Common myeloid progenitor, CD34-positive (primary cell): ENCODE results near the gene TBC1D32.
"Not testable (repeated sequence)": the region's sequence is repeated elsewhere in the genome, so short reads cannot be mapped to it uniquely, and the experiment has no call there.

ENCODE experiments used
- CTCF ChIA-PET: fragments of 350-600 bp; sonication (Branson Sonifier 250); formaldehyde crosslinking; loops from one replicate; lab custom pipeline; 2021; ENCODE audit warnings: antibody characterized with exemption; lab: Charles Lee
- POLR2A ChIA-PET: fragments of 350-600 bp; sonication (Branson Sonifier 250); formaldehyde crosslinking; loops from one replicate; lab custom pipeline; 2021; ENCODE audit warnings: antibody characterized with exemption; lab: Charles Lee
- DNase-seq, 3 donors: peaks; one replicate each; pipeline versions ENCODE4 v3.0.0 to v3.0.0-alpha.2; 2013
- H3K27ac ChIP-seq, 2 experiments: 1 replicate in 1 of 2; 2 replicates in 1 of 2; pipeline ENCODE4 v1.7.0; 2013; ENCODE audit warnings: inconsistent platforms in 2 of 2, low read length in 2 of 2, mild to moderate bottlenecking in 2 of 2, low read depth in 1 of 2, moderate library complexity in 1 of 2; ENCODE audit not compliant: severe bottlenecking in 2 of 2, insufficient read depth in 1 of 2, poor library complexity in 1 of 2
- H3K27me3 ChIP-seq, 5 experiments: replicated peaks in 2 of 5; 1 replicate in 3 of 5; 2 replicates in 2 of 5; pipeline versions ENCODE4 v1.6.1 to v1.7.0; 2013; ENCODE audit warnings: low read length in 4 of 5, mild to moderate bottlenecking in 2 of 5, moderate library complexity in 2 of 5, inconsistent platforms in 1 of 5; ENCODE audit not compliant: insufficient read depth in 5 of 5, control insufficient read depth in 4 of 5
- H3K36me3 ChIP-seq, 4 experiments: 1 replicate in 2 of 4; 2 replicates in 2 of 4; pipeline versions ENCODE4 v1.6.1 to v1.7.0; 2013; ENCODE audit warnings: low read length in 3 of 4, control low read depth in 1 of 4, mild to moderate bottlenecking in 1 of 4; ENCODE audit not compliant: control insufficient read depth in 4 of 4, insufficient read depth in 4 of 4
- H3K4me1 ChIP-seq, 4 experiments: 1 replicate in 3 of 4; 2 replicates in 1 of 4; pipeline versions ENCODE4 v1.6.1 to v1.7.1; 2013; ENCODE audit warnings: low read length in 3 of 4, mild to moderate bottlenecking in 3 of 4, control low read depth in 1 of 4, inconsistent platforms in 1 of 4, moderate library complexity in 1 of 4; ENCODE audit not compliant: control insufficient read depth in 4 of 4, insufficient read depth in 4 of 4; ENCODE audit errors: control extremely low read depth in 1 of 4
- H3K4me3 ChIP-seq, 7 experiments: 1 replicate in 4 of 7; 2 replicates in 3 of 7; pipeline versions ENCODE4 v1.5.1 to v1.7.0; 2013; ENCODE audit warnings: mild to moderate bottlenecking in 7 of 7, low read length in 6 of 7, moderate library complexity in 6 of 7, inconsistent platforms in 2 of 7, low read depth in 2 of 7, control low read depth in 1 of 7; ENCODE audit not compliant: insufficient read depth in 4 of 7, control insufficient read depth in 1 of 7; ENCODE audit errors: extremely low read depth in 1 of 7
- H3K9me3 ChIP-seq, 5 experiments: 1 replicate in 4 of 5; 2 replicates in 1 of 5; pipeline versions ENCODE4 v1.6.1 to v1.7.1; 2013; ENCODE audit warnings: low read length in 4 of 5, mild to moderate bottlenecking in 2 of 5, inconsistent platforms in 1 of 5, low read depth in 1 of 5, moderate library complexity in 1 of 5; ENCODE audit not compliant: control insufficient read depth in 4 of 5, insufficient read depth in 2 of 5; ENCODE audit errors: control extremely low read depth in 1 of 5
- WGBS: methylation state at CpG from one replicate; pipeline ENCODE4 v1.1.5; 2013; ENCODE audit not compliant: insufficient coverage; 5-methylcytosine and 5-hydroxymethylcytosine counted together

The TBC1D32 gene

GRCh38 chr6:121339639-121340226 lies 5.5 kb upstream of the TBC1D32 start:
- WGBS, result 96% methylated on average over 12 of the region's 12 CpGs
- Histone ChIP-seq H3K4me1 (peaks cover 0 to 6% (median 2%) of the 10 kb centered on the region in 4 experiments), H3K4me3 (no peak overlapping the region), H3K27ac (no peak overlapping the region), H3K27me3 (no peaks in the 10 kb centered on the region), H3K36me3 (no peaks in the 10 kb centered on the region), H3K9me3 (no peaks in the 10 kb centered on the region)
- ChIA-PET CTCF (no interaction called here), POLR2A (no interaction called here)
- DNase-seq, result no peak

- Histone ChIP-seq H3K4me1 (peaks cover 0 to 7% (median 4%) of the 10 kb centered on the region in 4 experiments), H3K4me3 (no peak overlapping the region), H3K27me3 (no peaks in the 10 kb centered on the region), H3K27ac (no peak overlapping the region), H3K36me3 (no peaks in the 10 kb centered on the region), H3K9me3 (no peaks in the 10 kb centered on the region)
- no peak for DNase-seq
- ChIA-PET CTCF (no interaction called here), POLR2A (no interaction called here)
- WGBS, result no CpG with 5 or more reads among the region's 2 CpGs
Observed at GRCh38 chr6:121338956-121339355, 4.7 kb upstream of the TBC1D32 start.

GRCh38 chr6:121338366-121338765 lies 4.1 kb upstream of the TBC1D32 start:
- ChIA-PET CTCF (no interaction called here), POLR2A (no interaction called here)
- H3K4me1 ChIP-seq, result peaks cover 0 to 11% (median 6%) of the 10 kb centered on the region in 4 experiments
- no peaks in the 10 kb centered on the region for H3K27me3 ChIP-seq
- H3K36me3 ChIP-seq, result no peaks in the 10 kb centered on the region
- no peaks in the 10 kb centered on the region for H3K9me3 ChIP-seq
- WGBS, result no CpG with 5 or more reads among the region's 1 CpG
- H3K27ac ChIP-seq, result no peak overlapping the region
- H3K4me3 ChIP-seq, result no peak overlapping the region
- no peak for DNase-seq

GRCh38 chr6:121335087-121336008 lies 1.1 kb upstream of the TBC1D32 start:
- POLR2A ChIA-PET, result interaction anchor here (1.8 kb wide), 1 partner anchor 21 kb away, joined by 4 read pairs; no protein-coding TSS in a partner anchor
- WGBS, result 61% methylated on average over 7 of the region's 13 CpGs

GRCh38 chr6:121333694-121334093 lies 586 bp downstream of the TBC1D32 start:
- H3K27me3 ChIP-seq, H3K36me3 ChIP-seq, CTCF ChIA-PET, H3K9me3 ChIP-seq, DNase-seq: not testable (repeated sequence)
- H3K4me1 ChIP-seq, result peaks cover 3 to 14% (median 8%) of the 10 kb centered on the region in 4 experiments
- H3K4me3 ChIP-seq, result peak overlapping the region in 6 of 7 experiments; percentile 82 to 98 (median 92)
- WGBS, result 95% methylated on average over 10 of the region's 28 CpGs
- peak overlapping the region in 1 of 2 experiments; percentile 99 for H3K27ac ChIP-seq
- POLR2A ChIA-PET, result interaction anchor here (1.8 kb wide), 1 partner anchor 19 kb away, joined by 4 read pairs; no protein-coding TSS in a partner anchor

More at GRCh38 chr6:121335087-121336008, 1.1 kb upstream of the TBC1D32 start:
- Histone ChIP-seq H3K9me3 (no peaks in the 10 kb centered on the region), H3K27me3 (no peaks in the 10 kb centered on the region), H3K36me3 (no peaks in the 10 kb centered on the region), H3K4me1 (peaks cover 3 to 13% (median 8%) of the 10 kb centered on the region in 4 experiments), H3K27ac (peak overlapping the region; percentile 97 to 99), H3K4me3 (peak overlapping the region in 6 of 7 experiments; percentile 82 to 98 (median 92))
- CTCF ChIA-PET, result interaction anchor here (1.5 kb wide), 1 partner anchor 19 kb away, joined by 3 read pairs; no protein-coding TSS in a partner anchor
- DNase-seq, result no peak

- 96% methylated on average over 4 of the region's 4 CpGs for WGBS
- Histone ChIP-seq H3K27ac (no peak overlapping the region), H3K27me3 (no peaks in the 10 kb centered on the region), H3K4me1 (peaks cover 3 to 14% (median 8%) of the 10 kb centered on the region in 4 experiments), H3K9me3 (no peaks in the 10 kb centered on the region), H3K36me3 (no peaks in the 10 kb centered on the region), H3K4me3 (peak overlapping the region in 1 of 7 experiments; percentile 94)
- DNase-seq, result no peak
- POLR2A ChIA-PET, result no interaction called here
- CTCF ChIA-PET, result interaction anchor here (1.5 kb wide), 1 partner anchor 13 kb away, joined by 7 read pairs; no protein-coding TSS in a partner anchor
Observed at GRCh38 chr6:121333196-121333595, 1.1 kb downstream of the TBC1D32 start.
